Stimulated activated CD4-positive, alpha-beta T cell treated with anti-CD3 and anti-CD28 coated beads, Interleukin-4, amount 100 ng/mL, for 24 hours (primary cell): ENCODE measurements around the gene PIK3C2G.
"Not testable (repeated sequence)": the region's sequence is repeated elsewhere in the genome, so short reads cannot be mapped to it uniquely, and the experiment has no call there.

Experiments used
- DNase-seq: peaks from one replicate; pipeline ENCODE4 v3.0.0-alpha.2; 2020

The PIK3C2G gene

DNA sequence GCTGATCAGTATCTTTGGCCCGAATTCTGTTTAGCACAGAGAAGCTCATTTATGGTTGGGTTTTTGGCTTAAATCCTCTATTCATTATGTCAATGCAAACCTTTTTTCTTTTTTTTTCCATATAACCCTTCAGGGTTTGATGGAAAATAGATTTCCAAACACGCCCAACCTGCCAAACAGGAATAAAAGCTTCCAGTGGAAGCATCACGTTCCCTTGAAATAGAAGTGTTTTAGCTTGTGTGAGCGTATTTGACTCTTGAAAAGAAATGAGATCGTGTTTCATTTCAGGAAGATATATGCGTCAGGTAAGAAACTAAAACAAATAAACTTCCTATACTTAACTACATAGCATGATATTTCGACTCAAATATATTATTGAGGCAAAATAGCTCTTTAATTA is at the start of gene PIK3C2G:
Gene PIK3C2G (plus strand): TSS at position 246 of the 400 bp plus-strand sequence. CDS start 20,564 bp downstream, outside the sequence.
- DNase-seq, result no peak

DNA sequence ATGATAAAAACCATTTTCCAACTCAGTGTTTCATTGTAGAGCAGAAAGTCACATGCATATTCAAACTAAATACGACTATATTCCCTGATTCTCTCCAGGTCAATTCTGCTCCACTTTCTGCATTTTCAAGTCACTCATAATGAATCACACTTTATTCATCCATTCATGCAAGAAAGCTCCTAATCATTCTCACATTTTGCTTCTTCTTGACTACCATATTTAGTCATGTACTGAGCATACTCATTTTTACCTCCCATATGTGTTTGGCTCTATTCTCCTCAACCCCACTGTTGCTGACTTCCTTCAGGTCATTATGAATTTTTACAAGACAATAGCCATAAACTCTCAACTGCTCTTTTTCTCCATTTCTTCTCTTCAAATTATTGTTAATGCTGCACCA is 43.4 kb upstream of the PIK3C2G start:
- DNase-seq, result no peak

DNA sequence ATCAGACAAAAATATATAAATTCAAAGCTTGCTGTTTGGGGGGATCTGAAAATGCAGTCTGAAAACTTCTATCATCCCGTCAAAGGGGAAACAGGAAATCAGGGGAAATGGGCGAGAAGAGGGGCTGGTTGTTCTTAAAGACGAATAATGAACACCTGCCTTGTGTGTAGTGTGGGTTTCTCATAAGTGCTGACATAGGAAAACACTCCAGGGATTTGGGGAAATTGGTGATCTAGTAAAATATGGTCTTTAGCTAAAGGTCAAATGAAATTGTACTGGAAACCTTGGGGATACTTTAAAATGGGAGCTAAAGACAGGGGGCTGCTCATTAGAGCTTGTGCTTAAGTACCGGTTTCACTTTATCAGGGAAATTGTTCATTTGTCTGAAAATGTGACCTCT is 39.6 kb upstream of the PIK3C2G start:
- DNase-seq, result no peak

- no peak for DNase-seq
These were observed 38.6 kb upstream of the PIK3C2G start for GRCh38 chr12:18222699-18223098.

- no peak for DNase-seq
These were observed 36.6 kb upstream of the PIK3C2G start for GRCh38 chr12:18224745-18225144.

- no peak for DNase-seq
These were observed 21.8 kb upstream of the PIK3C2G start for GRCh38 chr12:18239526-18239925.

DNA sequence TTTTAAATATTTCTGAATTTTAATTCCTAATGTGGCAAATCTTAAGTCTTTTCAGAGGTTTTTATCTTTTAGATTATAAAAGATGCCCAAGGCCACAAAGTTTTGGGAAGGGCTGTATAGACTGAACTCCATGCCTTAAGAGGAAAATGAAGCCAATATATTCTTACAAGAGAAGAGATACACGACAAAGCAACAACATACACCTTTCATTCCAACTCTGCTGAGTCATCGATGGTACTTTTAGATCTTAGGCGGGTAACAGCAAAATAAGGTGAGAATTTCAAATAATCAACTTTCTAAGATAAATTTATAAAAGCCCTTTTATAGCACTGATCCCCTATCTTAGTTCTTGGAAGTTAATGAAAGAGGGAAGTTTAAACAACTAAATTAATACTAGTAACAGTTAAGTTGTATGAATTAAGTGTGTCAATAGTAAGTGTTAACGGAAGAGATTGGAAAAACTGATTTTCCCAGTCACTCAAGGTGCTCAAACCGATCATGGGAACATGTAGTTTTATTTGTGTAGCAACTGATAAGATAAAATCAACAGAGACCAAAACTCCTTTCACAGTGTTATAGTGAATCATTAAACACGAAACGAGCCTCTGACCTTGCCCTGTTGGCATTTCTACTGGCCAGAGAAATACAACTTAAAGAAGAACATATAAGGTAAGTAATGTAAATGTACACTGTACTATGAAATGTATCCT is 18.8 kb upstream of the PIK3C2G start:
- DNase-seq, result no peak

DNA sequence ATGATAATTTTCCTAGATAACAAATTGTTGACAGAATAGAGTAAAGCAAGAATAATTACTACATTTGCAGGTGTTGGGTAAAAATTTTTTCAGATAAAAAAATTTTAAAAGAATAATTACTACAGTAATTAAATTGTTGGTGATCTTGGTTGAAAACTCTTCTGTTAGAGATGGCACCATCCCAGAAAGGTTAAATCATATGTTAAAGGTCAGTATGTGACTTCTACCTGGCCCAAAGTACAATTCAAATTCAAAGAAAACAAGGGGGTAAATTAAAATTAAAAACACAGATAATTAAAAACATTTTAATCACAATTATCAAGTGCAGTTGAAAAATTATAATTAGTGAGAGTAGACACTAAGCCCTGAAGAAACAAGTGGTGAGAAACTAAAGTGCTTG is 18.1 kb upstream of the PIK3C2G start:
- DNase-seq, result no peak

GRCh38 chr12:18246066-18246465 is 15.3 kb upstream of the PIK3C2G start:
- DNase-seq, result no peak

GRCh38 chr12:18250313-18250916 is 10.9 kb upstream of the PIK3C2G start:
- DNase-seq, result no peak

GRCh38 chr12:18254081-18254480 is 7.2 kb upstream of the PIK3C2G start:
- DNase-seq, result no peak

- DNase-seq, result not testable (repeated sequence)
These were observed 6.3 kb upstream of the PIK3C2G start for GRCh38 chr12:18255004-18255403.

- no peak for DNase-seq
These were observed 4.1 kb upstream of the PIK3C2G start for GRCh38 chr12:18257251-18257650.

- no peak for DNase-seq
These were observed 2.4 kb upstream of the PIK3C2G start for GRCh38 chr12:18258929-18259328.

- DNase-seq, result no peak
These were observed 1.2 kb upstream of the PIK3C2G start for GRCh38 chr12:18259906-18260682.

DNA sequence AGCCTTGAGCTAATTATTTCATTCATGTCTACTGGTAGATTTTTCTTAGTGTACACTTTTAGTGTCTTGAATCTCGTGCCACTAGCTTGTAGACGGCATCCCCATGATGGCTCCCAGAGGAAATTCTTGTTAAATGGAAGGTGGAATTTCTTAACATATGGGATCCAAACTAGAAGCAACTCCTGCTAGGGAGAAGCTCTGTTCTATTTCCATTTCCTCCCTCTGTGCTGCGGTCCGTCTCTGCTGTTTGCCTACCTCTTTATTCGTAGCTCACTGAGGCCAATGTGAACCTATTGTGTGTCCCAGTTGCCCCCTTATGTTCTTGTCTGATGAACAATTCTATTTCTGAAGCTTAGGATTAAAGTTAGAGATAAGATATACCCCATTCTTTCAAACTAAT is 588 bp downstream of the PIK3C2G start:
- no peak for DNase-seq

DNA sequence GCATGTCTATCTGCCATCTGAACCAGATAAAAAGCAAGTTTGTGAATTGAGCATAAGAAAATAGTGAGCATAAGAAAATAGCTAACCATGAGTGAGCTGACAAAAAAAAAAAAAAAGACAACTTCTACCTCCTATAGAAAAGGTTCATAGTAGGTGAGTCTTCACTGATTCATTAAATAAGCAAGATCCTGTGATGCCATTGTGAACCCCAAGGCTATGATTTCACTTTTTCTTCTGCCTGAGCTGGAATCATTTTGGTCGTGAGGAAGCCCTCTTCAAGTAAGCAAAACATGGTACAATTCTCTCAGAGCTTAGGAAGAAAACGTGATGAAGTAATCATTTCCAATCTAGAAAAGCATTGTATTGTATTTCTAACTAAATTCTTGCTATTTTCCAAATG is 1.2 kb downstream of the PIK3C2G start:
- DNase-seq, result no peak

GRCh38 chr12:18264581-18265075 is 3.3 kb downstream of the PIK3C2G start:
- DNase-seq, result no peak

DNA sequence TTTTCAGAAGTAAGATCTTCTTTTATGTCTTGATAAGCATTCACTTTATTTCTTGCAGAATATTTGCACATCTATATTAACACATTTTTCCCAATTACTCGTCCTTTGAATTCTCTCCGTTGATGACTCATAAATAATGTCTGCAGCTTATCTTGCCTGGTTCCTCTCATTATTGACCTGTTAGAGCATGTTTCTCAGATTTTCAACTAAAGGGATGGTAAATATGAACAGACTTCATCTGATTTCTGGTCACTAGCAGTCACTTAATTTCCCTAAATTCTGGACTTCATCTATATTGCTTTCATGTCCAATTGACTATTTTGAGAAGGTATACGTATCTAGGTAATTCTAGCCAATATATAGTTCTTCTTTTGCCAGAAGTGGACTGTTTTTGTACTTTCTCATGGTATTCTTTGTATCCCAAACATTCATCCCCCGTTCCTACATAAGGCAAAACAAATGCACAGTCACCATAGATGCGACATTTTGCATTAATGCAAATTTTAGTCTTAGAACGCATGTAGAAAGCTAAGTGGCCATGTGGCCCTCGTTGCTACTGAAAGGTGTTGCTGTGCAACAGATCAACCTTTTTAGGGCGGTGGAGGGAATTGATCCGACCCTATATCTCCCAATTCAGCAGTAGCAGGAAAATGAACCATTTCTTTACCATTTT is 6.2 kb downstream of the PIK3C2G start:
- DNase-seq, result no peak

- no peak for DNase-seq
These were observed 9.7 kb downstream of the PIK3C2G start for GRCh38 chr12:18270958-18271460.

GRCh38 chr12:18275981-18276380 is 14.7 kb downstream of the PIK3C2G start:
- DNase-seq, result no peak

GRCh38 chr12:18277196-18277595 is 15.9 kb downstream of the PIK3C2G start:
- no peak for DNase-seq

DNA sequence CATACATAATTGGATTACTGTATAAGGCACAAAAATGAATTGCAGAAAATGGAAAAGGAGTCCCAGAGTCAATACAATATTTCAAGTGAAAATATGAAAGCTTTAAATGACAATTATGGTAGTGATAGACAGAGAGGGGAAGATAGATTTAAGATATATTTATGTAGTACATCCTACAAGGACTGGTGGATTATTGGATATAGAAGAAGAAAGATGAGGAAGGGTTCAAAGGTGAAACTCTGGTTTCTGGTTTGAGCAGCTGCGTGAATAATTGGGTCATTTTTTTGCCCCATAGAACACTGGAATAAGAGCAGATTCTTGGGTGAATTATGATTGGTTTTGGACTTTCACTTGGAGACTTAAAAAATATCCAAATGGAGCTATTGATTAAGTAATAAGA is 19.4 kb downstream of the PIK3C2G start:
- DNase-seq, result no peak
